Chondrocyte (in vitro differentiated cells): ENCODE measurements around the gene TMEM86A. TPM values are rescaled to one million over a fixed set of nuclear protein-coding genes. Genes with fewer than 3 reads are reported as not detected.

ENCODE experiments used
- DNase-seq: peaks from one replicate; pipeline ENCODE4 v3.0.0; 2021; ENCODE audit warnings: mixed read lengths, low spot score
- H3K27ac Mint-ChIP-seq: one replicate; pipeline ENCODE4 v1.8.0; 2021; ENCODE audit warnings: mild to moderate bottlenecking, moderate library complexity, mixed read lengths; ENCODE audit not compliant: unreplicated experiment
- H3K27me3 Mint-ChIP-seq: 2 replicates; pipeline ENCODE4 v1.8.0; 2021; ENCODE audit warnings: low read depth, mixed read lengths
- H3K36me3 Mint-ChIP-seq: 2 replicates; pipeline ENCODE4 v1.8.0; 2021; ENCODE audit warnings: low read depth, mixed read lengths
- H3K4me1 Mint-ChIP-seq: 2 replicates; pipeline ENCODE4 v1.8.0; 2021; ENCODE audit warnings: low read depth, mild to moderate bottlenecking, mixed read lengths
- H3K4me3 Mint-ChIP-seq: one replicate; pipeline ENCODE4 v1.8.0; 2021; ENCODE audit warnings: mild to moderate bottlenecking, moderate library complexity, mixed read lengths; ENCODE audit not compliant: unreplicated experiment
- H3K9me3 Mint-ChIP-seq: 2 replicates; pipeline ENCODE4 v1.8.0; 2021; ENCODE audit warnings: low read depth, mixed read lengths
- total RNA-seq: library from RNA; stranded (reverse); gene quantifications from 3 replicates; pipeline ENCODE4 v1.2.1, GENCODE V29; 2021
- TF ChIP-seq, protein P1 (sequence below): fragments of 200-600 bp; sonication (generic); IDR thresholded peaks from 2 replicates; pipeline ENCODE4 v1.5.0; 2021; ENCODE audit warnings: antibody characterized with exemption, mild to moderate bottlenecking, moderate library complexity

Gene TMEM86A
- total RNA-seq, 1 donor from 2014 or later: 3.1 TPM

DNA sequence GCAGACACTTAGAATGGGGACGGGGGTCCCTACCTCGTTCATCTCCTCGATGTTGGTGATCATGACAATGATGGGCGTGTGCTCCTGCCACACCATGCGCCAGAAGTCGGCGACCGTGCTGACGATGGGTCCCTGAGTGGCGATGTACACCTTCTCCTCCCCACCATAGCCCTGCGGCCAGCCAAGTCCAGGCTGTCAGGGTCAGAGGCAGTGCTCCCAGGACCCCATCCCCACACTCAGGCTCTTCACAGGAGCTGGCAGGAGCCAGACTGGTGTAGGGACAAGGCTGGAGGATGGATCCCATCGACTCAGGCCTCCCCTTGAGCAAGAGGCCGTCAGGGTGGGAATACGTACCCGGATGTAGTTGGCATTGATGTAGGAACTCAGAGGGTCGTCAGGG, 34.6 kb downstream of the TMEM86A start:
- Mint-ChIP-seq H3K27ac (no peak overlapping the region), H3K4me3 (no peak overlapping the region), H3K36me3 (no peaks in the 10 kb centered on the region), H3K4me1 (no peaks in the 10 kb centered on the region), H3K27me3 (peaks cover under 1% of the 10 kb centered on the region), H3K9me3 (no peaks in the 10 kb centered on the region)
- DNase-seq: peak; percentile 73
- TF ChIP-seq, protein P1, sequence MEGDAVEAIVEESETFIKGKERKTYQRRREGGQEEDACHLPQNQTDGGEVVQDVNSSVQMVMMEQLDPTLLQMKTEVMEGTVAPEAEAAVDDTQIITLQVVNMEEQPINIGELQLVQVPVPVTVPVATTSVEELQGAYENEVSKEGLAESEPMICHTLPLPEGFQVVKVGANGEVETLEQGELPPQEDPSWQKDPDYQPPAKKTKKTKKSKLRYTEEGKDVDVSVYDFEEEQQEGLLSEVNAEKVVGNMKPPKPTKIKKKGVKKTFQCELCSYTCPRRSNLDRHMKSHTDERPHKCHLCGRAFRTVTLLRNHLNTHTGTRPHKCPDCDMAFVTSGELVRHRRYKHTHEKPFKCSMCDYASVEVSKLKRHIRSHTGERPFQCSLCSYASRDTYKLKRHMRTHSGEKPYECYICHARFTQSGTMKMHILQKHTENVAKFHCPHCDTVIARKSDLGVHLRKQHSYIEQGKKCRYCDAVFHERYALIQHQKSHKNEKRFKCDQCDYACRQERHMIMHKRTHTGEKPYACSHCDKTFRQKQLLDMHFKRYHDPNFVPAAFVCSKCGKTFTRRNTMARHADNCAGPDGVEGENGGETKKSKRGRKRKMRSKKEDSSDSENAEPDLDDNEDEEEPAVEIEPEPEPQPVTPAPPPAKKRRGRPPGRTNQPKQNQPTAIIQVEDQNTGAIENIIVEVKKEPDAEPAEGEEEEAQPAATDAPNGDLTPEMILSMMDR: no peak

- TF ChIP-seq, protein P1: no peak
- Mint-ChIP-seq H3K4me3 (no peak overlapping the region), H3K36me3 (no peaks in the 10 kb centered on the region), H3K9me3 (no peaks in the 10 kb centered on the region), H3K4me1 (no peaks in the 10 kb centered on the region), H3K27me3 (peaks cover 2% of the 10 kb centered on the region), H3K27ac (no peak overlapping the region)
- no peak for DNase-seq
These were observed 38.1 kb downstream of the TMEM86A start for GRCh38 chr11:18736590-18737148.

GRCh38 chr11:18737642-18738041, 39.1 kb downstream of the TMEM86A start:
- H3K4me1 Mint-ChIP-seq: no peaks in the 10 kb centered on the region
- H3K4me3 Mint-ChIP-seq: no peak overlapping the region
- no peaks in the 10 kb centered on the region for H3K9me3 Mint-ChIP-seq
- TF ChIP-seq, protein P1: no peak
- no peak overlapping the region for H3K27ac Mint-ChIP-seq
- no peaks in the 10 kb centered on the region for H3K36me3 Mint-ChIP-seq
- peaks cover 2% of the 10 kb centered on the region for H3K27me3 Mint-ChIP-seq
- DNase-seq: peak; percentile 76

DNA sequence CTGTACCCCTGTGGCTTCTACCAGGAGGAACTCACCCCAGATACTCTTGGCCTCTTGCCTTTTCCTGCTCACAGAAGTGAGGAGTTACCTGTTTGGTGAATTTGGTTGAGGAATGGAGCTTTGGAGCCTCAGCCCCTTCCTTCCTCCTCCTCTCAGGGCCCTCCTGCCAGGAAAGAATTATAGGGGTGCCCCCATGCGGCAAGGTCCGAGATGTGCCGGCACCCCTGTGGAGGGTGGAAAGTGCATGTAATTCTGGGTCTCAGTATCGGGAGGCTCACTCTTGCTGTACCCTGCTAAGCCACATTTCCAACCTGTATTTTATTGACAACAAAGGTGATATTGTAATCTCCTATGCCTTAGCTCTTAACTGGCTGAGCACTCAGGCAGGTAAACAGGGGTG, 41.1 kb downstream of the TMEM86A start:
- Mint-ChIP-seq H3K36me3 (no peaks in the 10 kb centered on the region), H3K27me3 (peaks cover 2% of the 10 kb centered on the region), H3K27ac (no peak overlapping the region), H3K4me3 (no peak overlapping the region), H3K9me3 (no peaks in the 10 kb centered on the region), H3K4me1 (no peaks in the 10 kb centered on the region)
- TF ChIP-seq, protein P1: no peak
- DNase-seq: no peak

GRCh38 chr11:18741783-18742182, 43.2 kb downstream of the TMEM86A start:
- no peaks in the 10 kb centered on the region for H3K36me3 Mint-ChIP-seq
- H3K4me1 Mint-ChIP-seq: no peaks in the 10 kb centered on the region
- no peak overlapping the region for H3K4me3 Mint-ChIP-seq
- TF ChIP-seq, protein P1: peak; percentile 21
- H3K27ac Mint-ChIP-seq: no peak overlapping the region
- no peaks in the 10 kb centered on the region for H3K9me3 Mint-ChIP-seq
- no peak for DNase-seq
- H3K27me3 Mint-ChIP-seq: peaks cover 2% of the 10 kb centered on the region
